ENCODE data around the gene EFCAB6. TPM values are rescaled to one million over a fixed set of nuclear protein-coding genes. Genes with fewer than 3 reads are reported as not detected.

Gene EFCAB6
- polyA plus RNA-seq, 1 donor from 2014 or later, result not detected

DNA sequence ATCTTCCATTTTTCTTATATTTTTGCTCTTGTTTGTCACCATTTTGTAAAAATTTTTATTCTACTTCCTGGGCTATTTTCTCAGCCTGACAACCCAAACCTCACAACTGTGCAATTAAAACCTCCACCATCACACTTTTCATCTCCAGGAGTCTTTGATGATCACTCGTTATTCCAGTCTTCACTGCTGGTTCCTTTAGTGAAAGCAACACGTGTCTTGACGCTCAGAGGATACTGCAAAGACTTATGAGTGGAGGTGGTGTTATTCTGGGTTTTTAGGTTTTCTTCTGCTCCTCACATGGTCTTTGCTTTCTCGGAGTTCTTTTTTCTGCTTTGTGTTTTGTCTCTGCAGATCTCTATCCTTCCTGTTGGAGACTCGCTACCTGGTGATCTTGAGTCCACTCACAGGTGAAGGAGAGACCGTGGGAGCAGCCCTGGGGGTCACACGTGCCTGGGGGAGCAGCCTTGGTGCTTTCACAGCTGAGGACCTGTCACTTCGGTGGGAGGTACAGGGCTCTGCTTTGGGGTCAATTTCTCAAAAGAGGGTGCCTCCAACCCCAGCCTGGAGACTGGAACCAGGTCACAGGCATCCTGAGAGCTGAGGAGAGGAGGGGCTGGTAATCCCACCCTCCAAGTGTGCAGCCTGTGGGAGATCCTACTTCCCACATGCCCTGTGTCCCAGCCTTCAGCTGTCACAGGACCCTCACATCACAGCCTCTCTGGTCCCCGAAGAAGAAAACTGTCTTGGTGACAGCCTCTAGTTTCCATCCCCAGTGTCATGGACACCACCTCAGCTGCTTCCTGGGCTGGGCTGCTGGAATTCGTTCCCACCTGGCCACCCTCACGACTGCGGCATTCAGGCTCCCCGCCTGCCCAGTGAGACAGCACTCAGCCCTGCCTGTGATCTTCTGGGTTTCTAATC lies 39.2 kb upstream of the EFCAB6 start:
- H3K27ac Mint-ChIP-seq, result no peak overlapping the region

DNA sequence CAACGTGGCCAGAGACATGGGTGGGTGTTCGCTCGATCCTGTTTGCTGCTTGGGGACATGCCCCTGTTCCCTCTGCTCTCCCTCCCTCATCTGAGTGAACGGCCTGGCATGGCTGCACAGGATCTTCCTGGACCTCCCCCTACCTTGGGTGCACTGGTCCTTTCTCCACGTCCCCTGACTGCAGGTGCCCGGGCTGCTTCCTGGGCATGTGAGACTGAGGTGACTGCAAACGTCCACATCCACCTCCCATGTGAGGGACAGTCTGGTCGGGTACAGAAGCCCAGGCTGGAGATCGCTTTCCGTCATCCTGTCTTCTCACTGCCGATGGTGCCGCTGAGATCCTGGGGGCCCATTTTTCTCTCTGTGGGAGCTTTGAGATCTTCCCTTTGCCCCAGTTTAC lies 38.4 kb upstream of the EFCAB6 start:
- no peaks in the 10 kb centered on the region for H3K4me1 Mint-ChIP-seq
- H3K4me3 Mint-ChIP-seq, result no peak overlapping the region
- peaks cover 20% of the 10 kb centered on the region for H3K27me3 Mint-ChIP-seq
- H3K9me3 Mint-ChIP-seq, result no peaks in the 10 kb centered on the region
- peaks cover 2% of the 10 kb centered on the region for H3K36me3 Mint-ChIP-seq
- no peak overlapping the region for H3K27ac Mint-ChIP-seq

More for the DNA sequence above, 39.2 kb upstream of the EFCAB6 start:
- H3K36me3 Mint-ChIP-seq, result peaks cover 2% of the 10 kb centered on the region
- peaks cover 0 to 2% (median 2%) of the 10 kb centered on the region in 3 donors for H3K9me3 Mint-ChIP-seq
- H3K27me3 Mint-ChIP-seq, result peaks cover 20% of the 10 kb centered on the region
- no peak overlapping the region for H3K4me3 Mint-ChIP-seq
- H3K4me1 Mint-ChIP-seq, result no peaks in the 10 kb centered on the region

DNA sequence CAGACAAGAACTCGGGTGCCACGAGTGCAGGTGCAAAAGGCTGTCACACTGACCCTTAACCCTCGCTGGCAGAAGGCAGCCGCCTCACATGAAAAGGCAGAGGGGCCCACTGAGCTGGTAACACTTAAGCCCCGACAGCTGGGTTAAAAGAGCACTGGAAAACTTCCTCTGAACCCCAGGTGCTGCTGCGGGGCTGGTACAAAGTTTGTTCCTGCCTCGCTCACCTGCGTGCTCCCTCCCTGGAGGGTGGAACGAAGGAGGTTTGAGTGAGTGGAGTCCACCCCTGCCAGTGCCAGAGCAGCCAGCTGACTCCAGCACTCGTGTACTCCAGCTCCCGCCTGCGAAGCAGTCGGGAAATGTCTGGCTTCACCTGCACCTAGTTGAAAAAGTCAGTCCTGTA lies 37.6 kb upstream of the EFCAB6 start:
- H3K9me3 Mint-ChIP-seq, result no peaks in the 10 kb centered on the region
- H3K36me3 Mint-ChIP-seq, result peaks cover 2% of the 10 kb centered on the region
- H3K4me1 Mint-ChIP-seq, result no peaks in the 10 kb centered on the region
- H3K27me3 Mint-ChIP-seq, result peaks cover 19% of the 10 kb centered on the region
- H3K4me3 Mint-ChIP-seq, result no peak overlapping the region
- H3K27ac Mint-ChIP-seq, result no peak overlapping the region

DNA sequence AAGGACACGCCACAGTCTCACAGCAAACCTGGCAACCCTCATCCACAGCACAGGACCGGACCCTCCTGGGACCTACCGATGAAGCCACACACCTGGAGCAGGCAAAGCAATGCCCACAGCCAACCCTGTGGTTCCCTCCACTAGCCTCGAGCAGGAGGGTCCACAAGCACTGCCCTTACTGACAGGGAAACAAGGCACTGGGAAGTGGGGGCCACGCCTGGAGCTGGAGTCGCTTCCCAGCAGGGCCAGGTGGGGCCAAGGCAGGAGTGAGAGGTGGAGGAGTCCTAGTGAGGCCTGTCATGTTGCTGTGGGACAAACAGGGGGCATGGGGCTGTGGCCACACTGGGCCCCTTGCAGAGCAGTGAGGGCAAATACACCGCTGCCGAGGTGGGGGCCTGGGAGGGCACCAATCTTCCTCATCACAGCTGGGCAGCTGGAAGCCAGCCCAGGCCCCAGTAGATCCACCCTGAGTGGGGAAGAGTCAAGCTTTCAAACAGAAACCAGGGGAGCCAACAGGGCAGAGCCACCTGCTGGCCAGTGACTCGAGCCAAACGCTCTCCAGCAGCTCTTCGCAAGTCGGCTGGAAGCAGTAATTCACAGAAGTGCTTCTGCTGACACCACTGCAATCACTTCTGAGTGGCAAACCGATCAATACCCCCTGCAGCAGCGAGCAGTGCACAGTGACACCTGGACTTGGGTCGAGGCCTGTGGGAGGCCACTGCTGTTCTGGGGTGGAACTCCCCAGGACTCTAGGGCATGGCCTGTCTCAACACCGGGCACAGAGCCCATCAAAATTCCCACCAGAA lies 36.5 kb upstream of the EFCAB6 start:
- H3K27ac Mint-ChIP-seq, result no peak overlapping the region
- H3K27me3 Mint-ChIP-seq, result peaks cover 17% of the 10 kb centered on the region
- no peak overlapping the region for H3K4me3 Mint-ChIP-seq
- no peaks in the 10 kb centered on the region for H3K9me3 Mint-ChIP-seq
- H3K4me1 Mint-ChIP-seq, result no peaks in the 10 kb centered on the region
- peaks cover under 1% of the 10 kb centered on the region for H3K36me3 Mint-ChIP-seq

DNA sequence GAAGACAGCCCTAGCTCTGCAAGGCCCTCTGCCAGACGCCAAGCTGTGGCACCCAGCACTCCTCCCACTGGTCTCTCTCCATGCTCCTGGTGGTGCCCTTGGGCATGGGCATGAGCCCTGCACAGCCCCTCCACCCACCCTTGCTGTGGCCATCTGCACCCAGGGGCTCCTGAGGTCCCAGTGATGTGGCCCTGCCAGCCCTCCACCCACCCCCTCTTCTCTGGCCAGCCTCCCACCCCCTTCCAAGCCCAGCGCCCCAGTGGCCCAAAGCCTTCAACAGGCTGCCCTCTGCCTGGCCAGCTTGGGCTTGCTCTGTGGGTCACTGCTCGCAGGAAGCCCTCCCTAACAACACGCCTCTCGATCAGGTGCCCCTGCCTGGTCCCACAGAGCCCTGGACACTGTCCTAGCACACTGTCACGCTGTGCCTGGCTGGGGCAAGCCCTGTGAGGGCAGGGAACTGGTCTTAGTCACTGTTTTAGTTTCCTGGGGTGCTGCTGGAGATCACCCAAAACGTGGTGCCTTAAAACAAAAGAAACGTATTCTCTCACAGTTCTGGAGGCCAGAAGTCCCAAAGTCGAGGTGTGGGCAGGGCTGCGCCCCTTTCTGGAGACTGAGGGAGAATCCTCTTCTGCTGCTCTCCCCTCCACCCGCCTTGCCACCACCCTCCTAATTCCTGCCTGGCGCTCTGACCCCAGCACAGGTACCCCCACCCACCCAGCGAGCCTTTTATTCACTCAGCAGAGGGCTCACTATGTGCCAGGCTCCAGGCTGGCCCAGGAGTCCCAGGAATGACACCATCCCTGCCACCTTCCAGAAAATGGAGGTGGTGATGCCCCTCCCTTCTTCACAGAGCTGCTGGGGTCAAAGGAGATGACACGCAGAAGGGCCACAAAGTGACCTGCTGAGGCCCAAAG lies 35.5 kb upstream of the EFCAB6 start:
- Mint-ChIP-seq H3K27ac (no peak overlapping the region), H3K36me3 (no peaks in the 10 kb centered on the region), H3K27me3 (peaks cover 14% of the 10 kb centered on the region)

DNA sequence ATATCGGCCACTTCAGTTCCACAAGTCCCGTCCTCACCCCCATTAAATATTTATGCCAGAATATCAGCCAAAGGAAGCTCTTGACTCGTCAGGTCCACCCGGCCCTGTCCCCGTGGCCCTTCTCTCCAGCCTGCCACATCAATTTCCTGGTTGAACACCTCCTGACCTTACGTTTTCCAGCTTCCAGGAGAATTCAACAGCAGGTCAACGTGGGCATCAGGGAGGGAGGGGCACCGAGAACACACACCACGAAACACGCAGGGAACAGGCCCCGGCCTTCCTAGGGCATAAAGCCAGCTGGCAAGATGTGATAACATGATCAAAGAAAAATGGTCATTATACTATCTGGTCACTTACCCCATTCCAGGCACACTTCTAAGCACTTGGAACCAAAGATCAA lies 34.9 kb upstream of the EFCAB6 start:
- no peak overlapping the region for H3K4me3 Mint-ChIP-seq
- H3K36me3 Mint-ChIP-seq, result no peaks in the 10 kb centered on the region
- H3K27me3 Mint-ChIP-seq, result peaks cover 14% of the 10 kb centered on the region
- no peak overlapping the region for H3K27ac Mint-ChIP-seq
- H3K9me3 Mint-ChIP-seq, result no peaks in the 10 kb centered on the region
- H3K4me1 Mint-ChIP-seq, result no peaks in the 10 kb centered on the region

More for the DNA sequence above, 35.5 kb upstream of the EFCAB6 start:
- H3K4me3 Mint-ChIP-seq, result no peak overlapping the region
- H3K9me3 Mint-ChIP-seq, result no peaks in the 10 kb centered on the region
- H3K4me1 Mint-ChIP-seq, result no peaks in the 10 kb centered on the region

DNA sequence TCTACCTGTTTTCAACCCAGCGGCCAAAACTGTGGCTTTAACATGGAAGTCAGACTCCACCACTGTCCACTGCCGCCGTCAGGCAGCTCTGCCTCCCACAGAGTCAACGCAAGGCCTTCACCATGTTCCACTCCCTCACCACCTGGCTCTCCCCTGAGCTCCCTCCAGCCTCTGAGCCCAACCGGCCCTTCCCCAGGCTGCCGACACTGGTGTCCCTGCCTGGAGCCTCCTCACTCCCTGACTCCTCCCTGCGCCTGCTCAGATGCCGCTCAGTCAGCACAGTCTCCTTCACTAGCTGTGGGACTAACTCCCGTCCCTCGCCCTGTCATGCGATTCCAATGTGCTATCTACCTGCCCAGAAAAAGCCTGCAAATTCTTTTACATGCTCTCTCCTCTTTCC lies 33.9 kb upstream of the EFCAB6 start:
- H3K27ac Mint-ChIP-seq, result no peak overlapping the region
- H3K4me1 Mint-ChIP-seq, result no peaks in the 10 kb centered on the region
- H3K9me3 Mint-ChIP-seq, result no peaks in the 10 kb centered on the region
- H3K4me3 Mint-ChIP-seq, result no peak overlapping the region
- peaks cover 10% of the 10 kb centered on the region for H3K27me3 Mint-ChIP-seq
- H3K36me3 Mint-ChIP-seq, result no peaks in the 10 kb centered on the region

DNA sequence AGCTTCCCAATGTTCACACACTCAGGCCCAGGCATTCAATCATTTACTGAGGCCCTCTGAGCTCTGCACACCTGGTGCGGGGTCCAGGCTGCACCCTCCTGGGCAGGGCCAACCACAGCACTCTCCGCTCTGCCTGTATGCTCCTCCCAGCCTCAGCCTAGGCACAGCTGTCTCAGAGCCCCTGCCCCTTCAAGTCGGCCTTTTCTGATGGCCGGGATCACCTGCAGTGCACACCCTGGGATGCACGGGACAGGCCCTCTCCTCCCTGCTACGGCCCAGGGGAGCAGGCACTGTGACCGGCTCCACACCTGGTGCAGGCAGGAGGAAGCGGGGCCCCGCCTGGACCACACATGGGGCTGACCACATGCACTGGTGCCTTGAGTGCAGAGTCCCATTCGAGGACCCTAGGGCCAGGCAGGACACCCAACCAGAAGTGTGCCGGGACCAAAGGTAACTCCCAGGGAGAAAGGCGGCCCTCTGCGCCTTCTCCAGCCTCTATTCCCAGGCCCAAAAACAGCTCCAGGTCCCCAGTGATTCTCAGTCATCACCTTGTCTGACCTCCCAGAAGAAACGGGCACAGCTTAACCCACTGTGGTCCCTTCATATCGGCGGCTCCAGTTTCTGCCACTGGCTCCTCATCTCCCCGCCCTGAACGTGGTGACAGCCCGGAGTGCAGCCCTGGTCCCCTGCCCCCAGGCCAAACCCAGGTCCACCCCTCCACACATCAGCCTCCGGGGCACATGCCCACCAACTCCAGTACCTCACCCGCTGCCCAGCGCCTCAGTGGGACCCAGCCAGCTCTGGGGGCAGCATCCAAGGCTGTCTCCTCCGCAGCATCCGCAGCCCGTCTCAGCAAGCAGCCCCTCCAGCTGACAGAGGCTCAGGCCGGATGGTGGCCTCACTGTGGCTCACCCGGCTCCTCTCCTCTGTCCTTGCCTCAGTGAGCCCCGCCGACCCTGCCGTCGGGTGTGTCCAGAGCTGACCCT lies 32.7 kb upstream of the EFCAB6 start:
- H3K27ac Mint-ChIP-seq, result no peak overlapping the region
- H3K36me3 Mint-ChIP-seq, result no peaks in the 10 kb centered on the region
- H3K4me1 Mint-ChIP-seq, result no peaks in the 10 kb centered on the region
- H3K4me3 Mint-ChIP-seq, result no peak overlapping the region
- H3K27me3 Mint-ChIP-seq, result peaks cover 7% of the 10 kb centered on the region
- no peaks in the 10 kb centered on the region for H3K9me3 Mint-ChIP-seq

DNA sequence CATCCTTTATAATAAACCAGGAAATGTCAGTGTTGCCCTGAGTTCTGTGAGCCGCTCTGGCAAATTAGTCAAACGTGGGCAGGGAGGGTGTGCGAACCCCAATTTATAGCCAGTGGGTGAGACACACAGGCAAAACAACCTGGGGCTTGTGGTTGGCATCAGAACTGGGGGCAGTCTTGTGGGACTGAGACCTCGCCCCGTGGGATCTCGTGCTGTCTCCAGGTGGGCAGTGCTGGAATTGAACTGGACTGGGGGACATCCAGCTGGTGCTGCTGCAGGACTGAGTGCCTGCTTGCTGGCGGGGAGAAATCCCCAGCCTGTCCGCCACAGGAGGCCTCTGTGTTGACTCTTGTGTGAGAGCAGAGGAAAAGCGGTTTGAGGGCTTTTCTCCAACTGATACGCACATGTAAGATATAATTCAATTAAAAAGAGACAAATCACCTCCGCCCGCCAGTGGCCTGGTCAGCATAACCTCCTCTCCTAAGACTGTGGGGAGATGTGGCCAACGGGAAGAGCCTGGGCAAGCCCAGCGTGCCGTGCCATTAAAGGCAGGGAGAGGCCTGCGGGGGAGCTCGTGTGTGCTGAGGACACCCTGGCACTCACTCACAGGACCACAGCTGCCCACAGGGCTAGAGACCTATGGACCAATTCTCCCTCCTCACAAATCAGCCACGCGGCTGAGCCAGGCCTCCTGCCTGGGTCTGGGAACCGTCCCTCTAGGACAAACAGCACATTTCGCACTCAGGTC lies 31.9 kb upstream of the EFCAB6 start:
- H3K4me3 Mint-ChIP-seq, result no peak overlapping the region
- no peak overlapping the region for H3K27ac Mint-ChIP-seq
- peaks cover 4% of the 10 kb centered on the region for H3K27me3 Mint-ChIP-seq
- H3K36me3 Mint-ChIP-seq, result no peaks in the 10 kb centered on the region
- no peaks in the 10 kb centered on the region for H3K4me1 Mint-ChIP-seq
- no peaks in the 10 kb centered on the region for H3K9me3 Mint-ChIP-seq

DNA sequence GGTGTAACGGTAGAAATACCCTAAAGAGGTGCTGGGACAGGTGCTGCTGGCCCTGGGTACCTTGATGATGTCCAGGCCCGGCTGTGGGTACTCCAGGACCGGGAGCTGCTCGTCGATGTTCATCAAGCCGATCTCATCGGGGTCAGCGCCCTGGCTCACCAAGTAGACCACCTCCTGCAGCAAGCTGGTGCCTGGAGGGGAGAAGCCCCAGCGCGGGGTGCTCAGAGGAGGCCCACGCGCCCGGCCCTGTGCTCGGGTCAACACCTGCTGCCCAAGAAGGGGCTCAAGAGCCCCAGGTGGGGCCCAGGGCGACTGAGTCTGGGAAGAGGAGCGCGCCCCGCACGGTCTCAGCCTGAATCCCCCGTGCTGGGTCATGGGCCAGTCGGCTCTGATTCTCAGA lies 29.6 kb upstream of the EFCAB6 start:
- Mint-ChIP-seq H3K4me1 (no peaks in the 10 kb centered on the region), H3K27me3 (peaks cover 3% of the 10 kb centered on the region), H3K36me3 (no peaks in the 10 kb centered on the region), H3K4me3 (no peak overlapping the region), H3K27ac (no peak overlapping the region), H3K9me3 (no peaks in the 10 kb centered on the region)

DNA sequence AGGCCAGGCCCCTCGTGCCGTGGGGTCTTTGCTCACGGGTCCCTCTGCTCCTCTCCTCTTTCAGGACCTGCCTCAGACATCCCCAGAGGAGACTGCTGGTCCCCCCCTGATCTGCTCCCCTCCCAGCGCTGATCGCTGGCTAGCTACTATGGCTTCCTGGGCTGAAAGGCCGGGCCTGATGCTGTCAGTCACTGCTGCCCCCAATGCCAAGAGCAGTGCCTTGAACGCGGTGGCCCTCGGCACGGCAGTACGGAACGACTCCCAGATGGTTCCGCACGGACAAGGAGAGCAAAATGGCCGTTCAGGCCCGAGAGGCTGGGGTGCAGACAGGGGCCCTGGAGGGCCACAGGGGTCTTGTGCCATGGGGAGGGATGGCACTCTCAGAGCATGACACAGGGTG lies 28.7 kb upstream of the EFCAB6 start:
- no peaks in the 10 kb centered on the region for H3K36me3 Mint-ChIP-seq
- peaks cover 2% of the 10 kb centered on the region for H3K27me3 Mint-ChIP-seq
- H3K4me3 Mint-ChIP-seq, result no peak overlapping the region
- H3K27ac Mint-ChIP-seq, result no peak overlapping the region
- no peaks in the 10 kb centered on the region for H3K9me3 Mint-ChIP-seq
- no peaks in the 10 kb centered on the region for H3K4me1 Mint-ChIP-seq

DNA sequence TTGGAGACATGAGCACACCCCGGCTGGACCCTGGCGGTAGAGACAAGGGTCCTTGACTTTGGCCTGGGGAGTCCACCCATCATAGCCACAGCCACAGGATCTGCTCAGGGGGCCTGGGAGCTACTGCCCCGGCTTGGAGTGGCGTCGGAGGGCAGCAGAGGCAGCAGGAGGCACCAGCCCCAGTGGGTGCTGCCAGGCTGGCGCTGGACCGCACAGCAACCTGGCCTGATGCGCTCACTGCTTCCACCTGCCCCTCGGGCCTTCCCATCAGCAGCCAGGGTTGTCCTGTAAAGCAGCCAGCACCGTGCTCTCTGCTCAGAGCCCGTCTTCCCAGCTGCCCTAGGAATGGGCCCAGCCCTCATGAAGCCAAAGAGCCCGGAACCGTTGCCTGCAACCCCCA lies 28.3 kb upstream of the EFCAB6 start:
- peaks cover 6% of the 10 kb centered on the region for H3K27me3 Mint-ChIP-seq
- H3K36me3 Mint-ChIP-seq, result no peaks in the 10 kb centered on the region
- no peak overlapping the region for H3K27ac Mint-ChIP-seq
- no peaks in the 10 kb centered on the region for H3K9me3 Mint-ChIP-seq
- no peak overlapping the region for H3K4me3 Mint-ChIP-seq
- no peaks in the 10 kb centered on the region for H3K4me1 Mint-ChIP-seq

DNA sequence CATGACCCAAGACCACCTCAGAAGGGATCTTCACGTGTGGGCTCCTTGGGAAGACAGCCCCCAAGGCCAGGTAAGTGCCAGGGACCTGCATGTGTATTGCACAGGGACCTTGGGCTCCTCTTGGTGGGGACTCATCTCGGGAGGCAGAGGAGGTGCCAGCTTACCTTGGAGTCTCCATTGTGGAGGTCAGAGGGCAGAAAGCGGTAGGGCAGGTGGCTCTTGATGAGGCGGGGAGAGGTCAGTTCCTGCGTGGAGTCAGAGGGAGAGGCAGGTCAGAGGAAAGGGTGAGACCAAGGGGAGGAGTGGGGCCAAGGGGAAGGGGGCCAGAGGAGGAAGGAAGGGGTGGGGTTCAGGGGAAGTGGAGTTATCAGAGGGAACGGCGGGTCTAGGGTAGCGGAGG lies 27.7 kb upstream of the EFCAB6 start:
- H3K9me3 Mint-ChIP-seq, result no peaks in the 10 kb centered on the region
- H3K4me1 Mint-ChIP-seq, result no peaks in the 10 kb centered on the region
- no peak overlapping the region for H3K4me3 Mint-ChIP-seq
- no peak overlapping the region for H3K27ac Mint-ChIP-seq
- no peaks in the 10 kb centered on the region for H3K36me3 Mint-ChIP-seq
- peaks cover 10% of the 10 kb centered on the region for H3K27me3 Mint-ChIP-seq

Data from IgD-negative memory B cell (primary cell).